Omental fat pad (tissue), 4 donors: ENCODE measurements around the gene TMUB2. TPM values are rescaled to one million over a fixed set of nuclear protein-coding genes. Genes with fewer than 3 reads are reported as not detected.

ENCODE experiments used
- ATAC-seq: fragments of 150-250 bp; one replicate; pipeline ENCODE4 v1.9.1; 2016; ENCODE audit warnings: mild to moderate bottlenecking, moderate library complexity; ENCODE audit not compliant: low FRiP score
- DNase-seq: peaks from one replicate; pipeline ENCODE4 v3.0.0-alpha.2; 2019; ENCODE audit warnings: low spot score
- total RNA-seq, 4 donors: library from RNA; depleted of rRNA; stranded (reverse); fragments of >200 nt; gene quantifications; one replicate each; pipeline ENCODE4 v1.1.0, GENCODE V29; 2016
- TF ChIP-seq, protein P1 (sequence below), 3 donors: fragments of 450-650 bp; IDR thresholded peaks; one replicate each; pipeline ENCODE4 v1.5.1; 2016 to 2017; ENCODE audit warnings: antibody characterized with exemption in 3 of 3, mild to moderate bottlenecking in 3 of 3, moderate library complexity in 2 of 3

TMUB2 gene
- total RNA-seq, 4 donors from 2014 or later, result 31.7 to 41.2 (median 35.8) TPM

DNA sequence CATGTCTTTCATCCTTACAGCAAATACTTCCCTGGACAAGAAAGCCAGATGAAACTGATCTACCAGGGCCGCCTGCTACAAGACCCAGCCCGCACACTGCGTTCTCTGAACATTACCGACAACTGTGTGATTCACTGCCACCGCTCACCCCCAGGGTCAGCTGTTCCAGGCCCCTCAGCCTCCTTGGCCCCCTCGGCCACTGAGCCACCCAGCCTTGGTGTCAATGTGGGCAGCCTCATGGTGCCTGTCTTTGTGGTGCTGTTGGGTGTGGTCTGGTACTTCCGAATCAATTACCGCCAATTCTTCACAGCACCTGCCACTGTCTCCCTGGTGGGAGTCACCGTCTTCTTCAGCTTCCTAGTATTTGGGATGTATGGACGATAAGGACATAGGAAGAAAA lies 3.7 kb downstream of the TMUB2 start:
- TF ChIP-seq, protein P1, sequence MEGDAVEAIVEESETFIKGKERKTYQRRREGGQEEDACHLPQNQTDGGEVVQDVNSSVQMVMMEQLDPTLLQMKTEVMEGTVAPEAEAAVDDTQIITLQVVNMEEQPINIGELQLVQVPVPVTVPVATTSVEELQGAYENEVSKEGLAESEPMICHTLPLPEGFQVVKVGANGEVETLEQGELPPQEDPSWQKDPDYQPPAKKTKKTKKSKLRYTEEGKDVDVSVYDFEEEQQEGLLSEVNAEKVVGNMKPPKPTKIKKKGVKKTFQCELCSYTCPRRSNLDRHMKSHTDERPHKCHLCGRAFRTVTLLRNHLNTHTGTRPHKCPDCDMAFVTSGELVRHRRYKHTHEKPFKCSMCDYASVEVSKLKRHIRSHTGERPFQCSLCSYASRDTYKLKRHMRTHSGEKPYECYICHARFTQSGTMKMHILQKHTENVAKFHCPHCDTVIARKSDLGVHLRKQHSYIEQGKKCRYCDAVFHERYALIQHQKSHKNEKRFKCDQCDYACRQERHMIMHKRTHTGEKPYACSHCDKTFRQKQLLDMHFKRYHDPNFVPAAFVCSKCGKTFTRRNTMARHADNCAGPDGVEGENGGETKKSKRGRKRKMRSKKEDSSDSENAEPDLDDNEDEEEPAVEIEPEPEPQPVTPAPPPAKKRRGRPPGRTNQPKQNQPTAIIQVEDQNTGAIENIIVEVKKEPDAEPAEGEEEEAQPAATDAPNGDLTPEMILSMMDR (IDR thresholded peaks at IDR 0.05), result no peak
- DNase-seq (no peak), ATAC-seq (no peak)

DNA sequence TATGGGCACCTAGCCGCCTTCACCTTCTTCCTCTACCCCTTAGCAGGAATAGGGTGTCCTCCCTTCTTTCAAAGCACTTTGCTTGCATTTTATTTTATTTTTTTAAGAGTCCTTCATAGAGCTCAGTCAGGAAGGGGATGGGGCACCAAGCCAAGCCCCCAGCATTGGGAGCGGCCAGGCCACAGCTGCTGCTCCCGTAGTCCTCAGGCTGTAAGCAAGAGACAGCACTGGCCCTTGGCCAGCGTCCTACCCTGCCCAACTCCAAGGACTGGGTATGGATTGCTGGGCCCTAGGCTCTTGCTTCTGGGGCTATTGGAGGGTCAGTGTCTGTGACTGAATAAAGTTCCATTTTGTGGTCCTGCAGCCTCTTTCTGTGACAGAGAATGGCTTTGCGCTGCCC lies 4.6 kb downstream of the TMUB2 start:
- DNase-seq, result no peak
- TF ChIP-seq, protein P1 (IDR thresholded peaks at IDR 0.05), result no peak
- no peak for ATAC-seq

DNA sequence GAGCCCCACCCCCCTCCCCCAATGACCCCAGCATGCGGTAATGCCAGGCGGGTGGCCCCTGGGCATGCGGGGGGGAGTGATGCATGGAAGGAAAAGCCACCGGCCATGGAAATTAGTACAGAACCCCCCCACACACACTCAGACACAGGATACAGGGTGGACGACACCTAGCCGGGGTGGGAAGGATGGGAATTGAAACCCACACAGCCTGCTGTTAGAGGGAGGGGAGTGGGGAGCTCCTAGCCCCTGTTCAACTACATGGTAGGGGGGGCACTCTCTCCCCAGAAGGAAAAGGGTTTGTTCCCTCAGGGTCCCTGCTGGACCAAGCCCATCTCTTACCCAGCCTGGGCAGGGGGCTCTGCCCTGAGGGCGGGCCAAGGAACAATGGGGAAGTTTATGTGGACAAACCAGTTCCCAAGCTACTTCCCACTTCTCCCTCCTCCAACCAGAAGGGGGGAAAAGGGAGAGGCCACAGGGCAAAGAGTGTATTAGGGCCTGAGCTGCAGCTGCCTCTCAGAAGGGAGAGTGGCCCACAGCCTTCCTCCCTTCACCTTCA lies 5.2 kb downstream of the TMUB2 start:
- no peak for DNase-seq
- TF ChIP-seq, protein P1 (IDR thresholded peaks at IDR 0.05), result no peak
- ATAC-seq, result no peak

DNA sequence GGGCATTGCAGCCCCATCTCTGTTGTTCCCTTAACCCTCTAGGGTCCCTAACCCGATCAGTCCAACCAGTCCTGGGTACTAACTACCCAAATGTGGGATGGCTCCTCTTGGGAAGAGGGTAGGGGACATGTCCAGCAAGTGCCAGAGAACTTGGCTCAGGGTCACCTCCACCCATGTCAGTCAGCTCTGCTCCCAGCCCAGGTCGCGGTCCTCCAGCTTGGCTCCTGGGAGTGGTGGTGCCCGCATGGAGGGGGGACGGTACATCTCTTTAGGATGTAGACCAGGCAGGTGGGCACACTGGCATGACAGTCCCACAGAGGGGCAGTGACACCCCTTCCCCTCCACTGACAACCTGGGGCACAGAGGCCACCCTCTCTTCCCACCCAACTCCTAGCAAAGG lies 6.0 kb downstream of the TMUB2 start:
- DNase-seq, result no peak
- ATAC-seq, result no peak
- TF ChIP-seq, protein P1 (IDR thresholded peaks at IDR 0.05), result no peak

DNA sequence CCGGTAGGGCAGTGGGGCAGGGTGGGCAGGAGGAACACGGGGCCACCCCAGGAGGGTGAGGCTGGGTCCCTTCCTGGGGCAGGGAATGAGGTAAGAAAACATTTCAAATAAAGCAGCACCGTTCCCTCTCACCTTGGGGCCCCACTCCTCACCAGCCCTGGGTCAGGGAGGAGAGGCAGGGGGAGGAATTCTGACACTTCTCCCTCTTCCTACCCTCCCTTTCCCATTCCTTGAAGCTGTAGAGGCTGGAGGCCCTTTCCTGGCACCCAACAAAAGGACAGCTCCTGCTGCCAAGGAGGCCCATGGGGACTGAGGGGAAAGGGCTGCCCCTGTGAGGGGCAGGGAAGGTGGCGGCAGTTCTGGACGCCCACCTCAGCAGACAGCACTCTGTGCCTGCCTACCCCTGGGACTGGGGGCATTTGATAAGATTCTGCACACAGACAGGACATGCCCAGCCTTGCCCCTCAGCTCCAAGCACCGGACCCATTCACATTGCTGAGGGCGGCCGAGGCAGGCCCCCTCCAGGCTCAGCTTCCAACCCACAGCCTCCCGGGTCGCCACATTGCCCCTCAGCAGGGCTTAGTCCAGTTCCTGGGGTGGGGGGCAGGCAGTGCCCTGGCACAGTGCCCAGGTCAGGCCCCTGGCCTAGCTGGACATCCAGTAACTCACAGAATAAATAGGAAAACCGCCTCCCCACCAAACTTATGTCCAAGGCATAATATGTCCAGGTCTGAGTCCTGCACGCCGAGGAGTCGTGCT lies 6.7 kb downstream of the TMUB2 start:
- TF ChIP-seq, protein P1 (IDR thresholded peaks at IDR 0.05), result no peak
- no peak for ATAC-seq
- no peak for DNase-seq

DNA sequence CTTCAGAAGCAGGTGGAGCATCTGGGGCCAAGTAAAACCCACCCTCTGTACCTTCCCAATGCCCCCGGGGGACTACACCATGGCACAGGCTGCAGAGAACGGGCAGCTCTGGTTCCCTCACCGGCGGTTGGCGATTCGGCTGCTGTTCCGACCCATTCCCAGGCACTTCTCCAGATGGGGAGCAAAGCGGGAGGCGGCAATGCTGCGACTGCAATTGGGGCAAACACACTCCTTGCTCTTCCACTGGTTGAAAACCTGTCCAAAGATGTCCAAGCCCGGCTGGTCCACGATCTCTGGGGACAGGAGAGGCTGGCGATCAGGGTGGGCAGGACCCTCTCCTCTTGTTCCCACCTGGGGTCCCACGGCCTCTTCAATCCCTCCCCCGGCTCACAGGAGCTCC lies 10.3 kb downstream of the TMUB2 start:
- no peak for DNase-seq
- no peak for ATAC-seq
- TF ChIP-seq, protein P1 (IDR thresholded peaks at IDR 0.05), result no peak
